Epithelial cell of umbilical artery (primary cell): Measurements from ENCODE around the gene COX5B. TPM values are rescaled to one million over a fixed set of nuclear protein-coding genes. Genes with fewer than 3 reads are reported as not detected.

Experiments
- total RNA-seq: library from RNA; depleted of rRNA; stranded (reverse); fragments of >200 nt; gene quantifications from 2 replicates; pipeline ENCODE4 v1.2.3, GENCODE V29; 2014

COX5B gene, protein sequence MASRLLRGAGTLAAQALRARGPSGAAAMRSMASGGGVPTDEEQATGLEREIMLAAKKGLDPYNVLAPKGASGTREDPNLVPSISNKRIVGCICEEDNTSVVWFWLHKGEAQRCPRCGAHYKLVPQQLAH
- 259 and 414 TPM in 2 replicates for total RNA-seq

DNA sequence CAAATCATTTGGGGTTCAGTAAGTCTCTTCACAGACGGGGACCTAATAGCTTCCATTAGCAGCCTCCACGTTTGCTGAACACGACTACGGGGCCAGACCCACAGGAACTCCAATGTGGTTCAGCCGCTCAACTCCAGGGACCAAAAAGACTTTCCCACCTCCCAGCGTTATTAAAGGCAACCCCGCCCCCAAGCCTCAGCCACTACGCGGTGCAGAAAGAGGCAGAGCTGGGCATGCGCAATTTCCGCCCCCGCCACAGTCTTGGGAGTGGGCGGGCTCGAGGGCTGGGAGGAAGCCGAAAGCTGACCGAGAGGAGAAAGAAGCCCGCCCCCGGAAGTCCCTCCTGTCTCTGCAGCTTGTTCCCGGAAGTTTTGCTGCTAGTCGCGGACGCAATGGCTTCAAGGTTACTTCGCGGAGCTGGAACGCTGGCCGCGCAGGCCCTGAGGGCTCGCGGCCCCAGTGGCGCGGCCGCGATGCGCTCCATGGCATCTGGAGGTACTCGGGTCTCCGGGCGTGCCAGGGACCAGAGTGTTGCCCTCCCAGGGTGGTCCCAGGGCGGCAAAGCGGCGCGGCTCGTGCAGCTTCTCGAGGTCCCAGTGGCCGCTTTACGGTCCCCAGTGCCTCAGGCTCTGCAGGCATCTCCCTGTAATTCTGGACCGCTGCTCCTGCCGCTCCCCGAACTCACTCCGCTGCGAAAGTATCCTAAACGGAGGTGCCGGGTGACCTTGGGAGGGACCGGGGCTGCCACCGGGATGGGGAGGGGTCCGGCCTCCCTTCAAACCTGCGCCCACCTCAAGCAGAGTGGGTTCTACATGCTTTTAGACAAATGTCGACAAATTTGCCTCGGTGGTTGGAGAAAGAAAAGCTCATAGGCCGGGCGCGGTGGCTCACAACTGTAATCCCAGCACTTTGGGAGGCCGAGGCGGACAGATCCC is at the start of gene COX5B:
Gene COX5B (plus strand): TSS at position 368 of the 935 bp plus-strand sequence. CDS start 25 bp downstream, at position 393.

DNA sequence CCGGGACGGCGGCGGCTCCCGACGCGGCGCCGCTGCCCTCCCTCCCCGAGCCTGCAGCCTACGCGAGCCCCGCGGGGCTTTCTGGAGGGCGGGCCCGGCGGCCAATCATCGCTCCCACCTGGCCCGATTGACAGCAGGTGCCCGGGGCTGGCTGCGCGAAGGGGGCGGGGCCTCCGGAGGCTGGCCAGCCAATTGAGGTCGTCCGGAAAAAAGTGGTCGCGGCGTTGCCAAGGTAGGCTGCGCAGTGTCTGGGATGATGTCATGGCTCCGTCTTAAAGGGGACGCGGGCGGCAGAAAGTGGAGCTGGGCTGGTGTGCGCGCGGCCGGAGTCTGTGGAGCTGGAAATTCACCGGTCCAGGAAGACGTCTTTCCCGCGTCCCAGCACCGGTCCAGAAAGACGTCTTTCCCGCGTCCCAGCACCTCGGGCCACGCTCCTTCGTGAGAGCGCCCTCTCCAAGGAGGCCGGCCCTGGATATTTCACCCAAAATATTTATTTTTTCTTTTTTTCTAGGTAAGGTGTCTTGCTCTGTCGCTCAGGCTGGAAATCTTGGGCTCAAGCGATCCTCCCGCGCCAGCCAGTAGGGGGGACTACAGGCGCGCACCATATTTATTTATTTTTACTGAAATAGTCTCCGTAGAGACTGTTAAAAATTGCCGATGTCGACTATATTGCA is 18.2 kb downstream of the COX5B start, which contains the start of gene ACTR1B:
Gene ACTR1B (minus strand): TSS at position 83 of the 674 bp plus-strand sequence. CDS start 154 bp downstream, outside the sequence.

DNA sequence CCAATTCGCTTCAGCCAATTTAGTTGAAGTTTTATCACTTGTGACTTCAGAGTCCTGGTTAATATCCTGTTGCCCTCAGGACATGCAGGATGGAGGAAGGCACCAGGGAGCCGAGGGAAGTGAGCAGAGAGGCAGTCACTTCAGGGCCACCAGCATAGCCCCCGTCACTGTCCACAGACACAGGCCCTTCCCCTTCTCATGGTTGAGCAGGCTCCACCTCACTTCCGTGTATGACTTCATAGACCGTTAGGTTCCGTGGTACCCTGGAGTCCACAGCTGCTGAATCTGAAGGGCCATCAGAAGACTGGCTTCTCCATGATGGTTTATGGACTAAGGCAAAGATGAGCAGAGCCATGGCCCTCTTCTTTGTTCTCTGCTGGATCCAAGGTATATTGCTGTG is 23.6 kb downstream of the COX5B start, which contains the start of gene C2orf92:
Gene C2orf92 (plus strand): TSS at position 266 of the 400 bp plus-strand sequence. CDS start 76 bp downstream, at position 342.

Other genes with a start within 250 kb of the COX5B start
- 87.7 TPM in 2 replicates for gene ANKRD36B, start 56.2 kb upstream of the COX5B start, total RNA-seq
- gene ACTR1B, start 18.0 kb downstream of the COX5B start, total RNA-seq: 58.1 and 61.1 TPM in 2 replicates
- gene C2orf92, start 23.7 kb downstream of the COX5B start, total RNA-seq: 0.97 and 2.3 TPM in 2 replicates
- gene ZAP70, start 67.5 kb downstream of the COX5B start, total RNA-seq: not detected in 2 replicates